GM10266 (cell line): ENCODE data around the gene TCEA3.

Experiments
- DNase-seq: peaks from one replicate; pipeline ENCODE4 v3.0.0; 2012; ENCODE audit errors: extremely low spot score
- CTCF ChIP-seq: IDR thresholded peaks from 2 replicates; pipeline ENCODE4 v1.5.1; 2012; ENCODE audit warnings: mild to moderate bottlenecking, low read depth; ENCODE audit not compliant: control insufficient read depth, insufficient read depth; ENCODE audit errors: missing control alignments

TCEA3 gene

GRCh38 chr1:23421343-23421742 is 3.2 kb downstream of the TCEA3 start:
- no peak for DNase-seq
- TF ChIP-seq CTCF = no peak

- no peak for TF ChIP-seq CTCF
- no peak for DNase-seq
Measured at GRCh38 chr1:23420778-23421177, 3.8 kb downstream of the TCEA3 start.

- DNase-seq = no peak
Measured at GRCh38 chr1:23419180-23419579, 5.4 kb downstream of the TCEA3 start.

GRCh38 chr1:23417570-23417969 is 7.0 kb downstream of the TCEA3 start:
- TF ChIP-seq CTCF = no peak
- no peak for DNase-seq

More at GRCh38 chr1:23419180-23419579, 5.4 kb downstream of the TCEA3 start:
- TF ChIP-seq CTCF = no peak

- TF ChIP-seq CTCF = no peak
- no peak for DNase-seq
Measured at GRCh38 chr1:23416964-23417363, 7.6 kb downstream of the TCEA3 start.

GRCh38 chr1:23408797-23409290 is 15.7 kb downstream of the TCEA3 start:
- no peak for TF ChIP-seq CTCF

GRCh38 chr1:23407016-23407630 is 17.4 kb downstream of the TCEA3 start:
- no peak for TF ChIP-seq CTCF

More at GRCh38 chr1:23408797-23409290, 15.7 kb downstream of the TCEA3 start:
- DNase-seq = no peak

More at GRCh38 chr1:23407016-23407630, 17.4 kb downstream of the TCEA3 start:
- DNase-seq = no peak
